ENCODE measurements around the gene LZTFL1. TPM values are rescaled to one million over a fixed set of nuclear protein-coding genes. Genes with fewer than 3 reads are reported as not detected.

LZTFL1 gene
- total RNA-seq, 4 donors from 2014 or later = 6.4 to 14.3 (median 12.0) TPM

DNA sequence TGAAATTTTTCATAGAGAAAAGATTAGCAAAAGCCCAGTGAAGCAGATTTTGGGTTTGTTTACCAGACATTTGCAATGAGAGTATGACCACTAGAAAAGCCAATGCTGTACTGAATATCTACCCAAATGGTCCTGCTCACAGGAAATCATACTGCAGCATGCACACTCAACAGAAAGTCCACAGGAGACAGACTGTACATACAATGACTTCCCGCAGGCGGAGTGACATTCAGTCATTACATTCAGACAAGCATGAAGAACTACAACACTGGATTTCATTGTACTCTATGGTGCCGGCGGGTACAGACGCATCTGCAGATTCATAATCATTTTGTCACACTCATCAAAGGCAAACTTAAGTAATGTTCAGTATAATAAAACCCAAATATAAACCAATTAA is 11.8 kb downstream of the LZTFL1 start:
- intact Hi-C loops (cut with DNase I) = no loop called here
- WGBS, 2 donors = 76 to 80% methylated on average over 5 of the region's 5 CpGs
- TF ChIP-seq, protein P1, sequence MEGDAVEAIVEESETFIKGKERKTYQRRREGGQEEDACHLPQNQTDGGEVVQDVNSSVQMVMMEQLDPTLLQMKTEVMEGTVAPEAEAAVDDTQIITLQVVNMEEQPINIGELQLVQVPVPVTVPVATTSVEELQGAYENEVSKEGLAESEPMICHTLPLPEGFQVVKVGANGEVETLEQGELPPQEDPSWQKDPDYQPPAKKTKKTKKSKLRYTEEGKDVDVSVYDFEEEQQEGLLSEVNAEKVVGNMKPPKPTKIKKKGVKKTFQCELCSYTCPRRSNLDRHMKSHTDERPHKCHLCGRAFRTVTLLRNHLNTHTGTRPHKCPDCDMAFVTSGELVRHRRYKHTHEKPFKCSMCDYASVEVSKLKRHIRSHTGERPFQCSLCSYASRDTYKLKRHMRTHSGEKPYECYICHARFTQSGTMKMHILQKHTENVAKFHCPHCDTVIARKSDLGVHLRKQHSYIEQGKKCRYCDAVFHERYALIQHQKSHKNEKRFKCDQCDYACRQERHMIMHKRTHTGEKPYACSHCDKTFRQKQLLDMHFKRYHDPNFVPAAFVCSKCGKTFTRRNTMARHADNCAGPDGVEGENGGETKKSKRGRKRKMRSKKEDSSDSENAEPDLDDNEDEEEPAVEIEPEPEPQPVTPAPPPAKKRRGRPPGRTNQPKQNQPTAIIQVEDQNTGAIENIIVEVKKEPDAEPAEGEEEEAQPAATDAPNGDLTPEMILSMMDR (IDR thresholded peaks at IDR 0.05) = no peak
- no peak for TF ChIP-seq POLR2A (IDR thresholded peaks at IDR 0.05)
- Histone ChIP-seq H3K4me3 (no peak overlapping the region), H3K36me3 (peaks cover 0 to 100% (median 10%) of the 10 kb centered on the region in 3 donors), H3K4me1 (no peaks in the 10 kb centered on the region), H3K27me3 (no peaks in the 10 kb centered on the region), H3K27ac (no peak overlapping the region), H3K9me3 (no peaks in the 10 kb centered on the region)
- no peak for DNase-seq

GRCh38 chr3:45826908-45827307 is 15.0 kb downstream of the LZTFL1 start:
- no peaks in the 10 kb centered on the region for H3K9me3 ChIP-seq

DNA sequence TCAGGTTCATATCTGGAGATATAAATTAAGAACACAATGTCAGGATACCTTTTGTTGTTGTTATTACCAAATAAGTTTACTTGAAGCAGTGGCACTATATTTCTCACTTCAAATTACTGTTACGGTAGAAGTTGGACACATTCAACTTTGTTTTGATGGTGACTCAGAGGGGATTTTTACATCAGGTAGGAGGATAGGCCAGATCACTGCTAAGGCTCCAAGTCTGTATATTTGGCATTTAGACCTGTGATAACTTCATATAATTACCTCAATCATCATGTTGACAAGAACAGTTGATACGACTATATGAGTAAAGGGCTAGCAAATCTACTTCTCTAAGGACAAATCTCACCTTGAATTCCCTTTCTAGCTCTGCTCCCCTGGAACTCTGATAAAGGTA is 15.6 kb downstream of the LZTFL1 start:
- DNase-seq = no peak
- Histone ChIP-seq H3K9me3 (no peaks in the 10 kb centered on the region), H3K36me3 (peaks cover 0 to 97% (median 14%) of the 10 kb centered on the region in 3 donors), H3K4me3 (no peak overlapping the region), H3K27me3 (no peaks in the 10 kb centered on the region), H3K27ac (no peak overlapping the region), H3K4me1 (no peaks in the 10 kb centered on the region)
- intact Hi-C loops (cut with DNase I) = no loop called here
- 37 to 38% methylated on average over 2 of the region's 2 CpGs for WGBS, 2 donors
- TF ChIP-seq, protein P1 (IDR thresholded peaks at IDR 0.05) = no peak
- TF ChIP-seq POLR2A (IDR thresholded peaks at IDR 0.05) = no peak

More at GRCh38 chr3:45826908-45827307, 15.0 kb downstream of the LZTFL1 start:
- Histone ChIP-seq H3K4me3 (no peak overlapping the region), H3K27ac (no peak overlapping the region), H3K27me3 (no peaks in the 10 kb centered on the region), H3K4me1 (no peaks in the 10 kb centered on the region), H3K36me3 (peaks cover 0 to 97% (median 14%) of the 10 kb centered on the region in 3 donors)
- TF ChIP-seq, protein P1 (IDR thresholded peaks at IDR 0.05) = no peak
- no peak for TF ChIP-seq POLR2A (IDR thresholded peaks at IDR 0.05)
- WGBS, 2 donors = 84 to 88% methylated on average over 3 of the region's 3 CpGs
- intact Hi-C loops (cut with DNase I) = no loop called here
- no peak for DNase-seq

GRCh38 chr3:45821127-45821526 is 20.8 kb downstream of the LZTFL1 start:
- peaks cover 0 to 53% (median 5%) of the 10 kb centered on the region in 3 donors for H3K36me3 ChIP-seq

DNA sequence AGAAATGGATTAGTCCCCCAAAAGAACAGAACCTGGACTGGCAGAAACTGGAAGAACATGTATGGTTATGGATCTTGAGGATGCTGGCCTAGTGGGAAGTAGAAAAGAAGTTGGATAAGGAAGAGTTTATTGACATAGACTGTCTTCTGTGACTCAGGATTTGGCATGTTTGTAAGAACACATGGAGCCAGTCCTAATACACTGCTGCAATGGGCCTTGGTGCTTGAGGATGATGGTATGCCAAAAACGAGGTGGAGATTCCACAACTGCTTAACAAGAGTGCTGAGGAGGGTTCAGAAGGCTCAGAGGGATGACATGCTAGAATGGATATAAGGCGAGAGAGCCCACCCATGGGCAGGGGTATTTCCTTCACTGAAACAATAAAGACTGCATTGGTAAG is 22.4 kb downstream of the LZTFL1 start:
- TF ChIP-seq, protein P1 (IDR thresholded peaks at IDR 0.05) = no peak
- TF ChIP-seq POLR2A (IDR thresholded peaks at IDR 0.05) = no peak
- intact Hi-C loops (cut with DNase I) = no loop called here
- H3K36me3 ChIP-seq = peaks cover 0 to 37% (median 0%) of the 10 kb centered on the region in 3 donors
- H3K27ac ChIP-seq = no peak overlapping the region
- no peaks in the 10 kb centered on the region for H3K27me3 ChIP-seq
- 57 to 71% methylated on average over 2 of the region's 2 CpGs for WGBS, 2 donors
- peaks cover 0 to 29% (median 10%) of the 10 kb centered on the region in 3 donors for H3K4me1 ChIP-seq
- no peak overlapping the region for H3K4me3 ChIP-seq
- no peak for DNase-seq
- H3K9me3 ChIP-seq = no peaks in the 10 kb centered on the region

More at GRCh38 chr3:45821127-45821526, 20.8 kb downstream of the LZTFL1 start:
- H3K4me3 ChIP-seq = no peak overlapping the region
- WGBS, 2 donors = 91 to 100% methylated on average over 1 of the region's 1 CpG
- intact Hi-C loops (cut with DNase I) = no loop called here
- no peak for DNase-seq
- H3K27me3 ChIP-seq = no peaks in the 10 kb centered on the region
- H3K9me3 ChIP-seq = no peaks in the 10 kb centered on the region
- peaks cover 0 to 29% (median 10%) of the 10 kb centered on the region in 3 donors for H3K4me1 ChIP-seq
- H3K27ac ChIP-seq = no peak overlapping the region
- no peak for TF ChIP-seq POLR2A (IDR thresholded peaks at IDR 0.05)
- TF ChIP-seq, protein P1 (IDR thresholded peaks at IDR 0.05) = no peak

All from esophagus squamous epithelium (tissue), 5 donors.